ENCODE measurements around the gene SEMA5A. TPM values are rescaled to one million over a fixed set of nuclear protein-coding genes. Genes with fewer than 3 reads are reported as not detected.

The SEMA5A gene
- total RNA-seq, 1 donor from 2014 or later, result 13.8 TPM

- peak; percentile 88 for FAIRE-seq
- no peaks in the 10 kb centered on the region for H3K36me3 Mint-ChIP-seq (ENCODE audit: low read depth, unreplicated experiment)
These were observed 280.2 kb downstream of the SEMA5A start for GRCh38 chr5:9265441-9266287.

DNA sequence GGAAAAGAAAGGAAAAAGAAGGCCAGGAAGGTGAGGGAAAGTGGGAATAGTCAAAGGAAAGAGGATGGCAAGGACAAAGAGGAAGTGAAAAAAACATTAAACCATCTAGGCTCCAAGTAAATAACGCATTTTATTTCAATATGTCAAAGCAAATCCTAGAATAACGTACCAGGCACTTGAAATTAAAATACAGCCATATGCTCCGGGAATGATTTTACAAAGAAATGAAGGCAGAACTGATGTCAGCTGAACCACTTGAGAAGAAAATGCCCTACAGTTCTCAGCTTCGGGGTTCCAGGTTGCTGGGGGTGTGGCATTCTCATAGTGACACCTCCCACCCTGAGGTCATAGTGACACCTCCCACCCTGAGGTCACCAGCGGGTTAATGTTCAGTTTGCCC lies 281.6 kb downstream of the SEMA5A start:
- no peaks in the 10 kb centered on the region for H3K27me3 Mint-ChIP-seq (ENCODE audit: low read depth, unreplicated experiment)
- H3K27me3 ChIP-seq (ENCODE audit: insufficient read depth, low read length), result no peaks in the 10 kb centered on the region

More at GRCh38 chr5:9265441-9266287, 280.2 kb downstream of the SEMA5A start:
- Histone ChIP-seq H3K4me1 (ENCODE audit: insufficient read depth, low read length) (peaks cover 20% of the 10 kb centered on the region), H3K79me2 (ENCODE audit: insufficient read depth, low read length) (no peaks in the 10 kb centered on the region), H2AFZ (ENCODE audit: low read depth, low read length) (peak overlapping the region; percentile 31), H3K9ac (ENCODE audit: low read length) (peak overlapping the region; percentile 74), H3K27ac (ENCODE audit: low read depth, low read length) (peak overlapping the region; percentile 86), H3K4me2 (ENCODE audit: low read length) (peak overlapping the region; percentile 76), H3K36me3 (ENCODE audit: insufficient read depth, low read length) (no peaks in the 10 kb centered on the region), H3K9me3 (ENCODE audit: insufficient read depth, low read depth, low read length) (no peaks in the 10 kb centered on the region), H3K27me3 (ENCODE audit: insufficient read depth, low read length) (no peaks in the 10 kb centered on the region), H3K4me3 (ENCODE audit: insufficient read depth, low read depth, low read length) (peak overlapping the region; percentile 22), H4K20me1 (ENCODE audit: insufficient read depth, low read length) (no peaks in the 10 kb centered on the region)
- Mint-ChIP-seq H3K4me1 (ENCODE audit: low read depth, unreplicated experiment) (peaks cover 22% of the 10 kb centered on the region), H3K27ac (ENCODE audit: unreplicated experiment) (peak overlapping the region; percentile 93), H3K9me3 (ENCODE audit: unreplicated experiment) (no peaks in the 10 kb centered on the region), H3K27me3 (ENCODE audit: low read depth, unreplicated experiment) (no peaks in the 10 kb centered on the region), H3K4me3 (ENCODE audit: unreplicated experiment) (peak overlapping the region; percentile 23)
- peak; percentile 96 for DNase-seq (ENCODE audit: low read depth)
- TF ChIP-seq, protein P1, sequence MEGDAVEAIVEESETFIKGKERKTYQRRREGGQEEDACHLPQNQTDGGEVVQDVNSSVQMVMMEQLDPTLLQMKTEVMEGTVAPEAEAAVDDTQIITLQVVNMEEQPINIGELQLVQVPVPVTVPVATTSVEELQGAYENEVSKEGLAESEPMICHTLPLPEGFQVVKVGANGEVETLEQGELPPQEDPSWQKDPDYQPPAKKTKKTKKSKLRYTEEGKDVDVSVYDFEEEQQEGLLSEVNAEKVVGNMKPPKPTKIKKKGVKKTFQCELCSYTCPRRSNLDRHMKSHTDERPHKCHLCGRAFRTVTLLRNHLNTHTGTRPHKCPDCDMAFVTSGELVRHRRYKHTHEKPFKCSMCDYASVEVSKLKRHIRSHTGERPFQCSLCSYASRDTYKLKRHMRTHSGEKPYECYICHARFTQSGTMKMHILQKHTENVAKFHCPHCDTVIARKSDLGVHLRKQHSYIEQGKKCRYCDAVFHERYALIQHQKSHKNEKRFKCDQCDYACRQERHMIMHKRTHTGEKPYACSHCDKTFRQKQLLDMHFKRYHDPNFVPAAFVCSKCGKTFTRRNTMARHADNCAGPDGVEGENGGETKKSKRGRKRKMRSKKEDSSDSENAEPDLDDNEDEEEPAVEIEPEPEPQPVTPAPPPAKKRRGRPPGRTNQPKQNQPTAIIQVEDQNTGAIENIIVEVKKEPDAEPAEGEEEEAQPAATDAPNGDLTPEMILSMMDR (IDR thresholded peaks at IDR 0.05; ENCODE audit: insufficient read depth, low read depth, low read length), result no peak
- no peak for TF ChIP-seq EZH2 (IDR thresholded peaks at IDR 0.05; ENCODE audit: insufficient read depth, low read length)

More for the DNA sequence above, 281.6 kb downstream of the SEMA5A start:
- peaks cover 20% of the 10 kb centered on the region for H3K4me1 ChIP-seq (ENCODE audit: insufficient read depth, low read length)
- H3K36me3 Mint-ChIP-seq (ENCODE audit: low read depth, unreplicated experiment), result no peaks in the 10 kb centered on the region
- H3K4me3 Mint-ChIP-seq (ENCODE audit: unreplicated experiment), result no peak overlapping the region
- DNase-seq (ENCODE audit: low read depth), result no peak
- no peak overlapping the region for H3K4me3 ChIP-seq (ENCODE audit: insufficient read depth, low read depth, low read length)
- no peaks in the 10 kb centered on the region for H3K79me2 ChIP-seq (ENCODE audit: insufficient read depth, low read length)
- H2AFZ ChIP-seq (ENCODE audit: low read depth, low read length), result no peak overlapping the region
- H4K20me1 ChIP-seq (ENCODE audit: insufficient read depth, low read length), result no peaks in the 10 kb centered on the region
- no peaks in the 10 kb centered on the region for H3K36me3 ChIP-seq (ENCODE audit: insufficient read depth, low read length)
- no peak overlapping the region for H3K9ac ChIP-seq (ENCODE audit: low read length)
- H3K27ac Mint-ChIP-seq (ENCODE audit: unreplicated experiment), result no peak overlapping the region
- no peaks in the 10 kb centered on the region for H3K9me3 Mint-ChIP-seq (ENCODE audit: unreplicated experiment)
- FAIRE-seq, result no peak
- H3K4me1 Mint-ChIP-seq (ENCODE audit: low read depth, unreplicated experiment), result peaks cover 22% of the 10 kb centered on the region
- H3K4me2 ChIP-seq (ENCODE audit: low read length), result no peak overlapping the region
- no peaks in the 10 kb centered on the region for H3K9me3 ChIP-seq (ENCODE audit: insufficient read depth, low read depth, low read length)
- TF ChIP-seq, protein P1 (IDR thresholded peaks at IDR 0.05; ENCODE audit: insufficient read depth, low read depth, low read length), result no peak
- TF ChIP-seq EZH2 (IDR thresholded peaks at IDR 0.05; ENCODE audit: insufficient read depth, low read length), result no peak
- no peak overlapping the region for H3K27ac ChIP-seq (ENCODE audit: low read depth, low read length)

All from astrocyte (in vitro differentiated cells and primary cell).